Coronary artery (tissue), 2 donors: ENCODE measurements around the gene VRK1.

ENCODE experiments used
- DNase-seq: peaks from one replicate; pipeline ENCODE4 v3.0.0-alpha.2; 2017; ENCODE audit warnings: low spot score
- H3K27ac ChIP-seq, 2 donors: fragments of 200-600 bp; sonication (generic); one replicate each; pipeline ENCODE4 v1.5.1; 2016 to 2019
- H3K4me3 ChIP-seq: fragments of 200-600 bp; sonication (generic); 2 replicates; pipeline ENCODE4 v1.5.1; 2016; ENCODE audit warnings: mild to moderate bottlenecking, moderate library complexity
- TF ChIP-seq, protein P1 (sequence below): fragments of 200-600 bp; sonication (generic); IDR thresholded peaks from one replicate; pipeline ENCODE4 v1.5.1; 2019; ENCODE audit warnings: antibody characterized with exemption

Gene VRK1

DNA sequence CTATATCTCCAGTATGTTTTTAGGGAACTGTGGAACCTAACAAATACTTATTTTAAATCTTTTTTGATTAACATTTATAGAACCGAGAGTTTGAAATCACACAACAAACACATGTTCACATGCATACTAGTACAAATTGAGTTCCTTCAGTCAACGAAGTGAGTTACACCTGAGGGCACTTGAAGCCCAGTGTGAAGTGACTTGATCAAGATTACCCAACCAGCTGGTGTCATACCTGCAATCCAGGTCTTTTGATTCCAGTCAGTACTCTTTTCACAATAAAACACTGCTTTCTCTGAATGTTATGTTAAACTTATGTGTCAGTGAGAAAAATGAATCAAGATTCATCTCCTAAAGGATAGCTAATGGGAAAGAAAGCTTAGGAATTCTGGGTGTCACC is 35.2 kb downstream of the VRK1 start:
- no peak for DNase-seq
- no peak overlapping the region for H3K4me3 ChIP-seq
- TF ChIP-seq, protein P1, sequence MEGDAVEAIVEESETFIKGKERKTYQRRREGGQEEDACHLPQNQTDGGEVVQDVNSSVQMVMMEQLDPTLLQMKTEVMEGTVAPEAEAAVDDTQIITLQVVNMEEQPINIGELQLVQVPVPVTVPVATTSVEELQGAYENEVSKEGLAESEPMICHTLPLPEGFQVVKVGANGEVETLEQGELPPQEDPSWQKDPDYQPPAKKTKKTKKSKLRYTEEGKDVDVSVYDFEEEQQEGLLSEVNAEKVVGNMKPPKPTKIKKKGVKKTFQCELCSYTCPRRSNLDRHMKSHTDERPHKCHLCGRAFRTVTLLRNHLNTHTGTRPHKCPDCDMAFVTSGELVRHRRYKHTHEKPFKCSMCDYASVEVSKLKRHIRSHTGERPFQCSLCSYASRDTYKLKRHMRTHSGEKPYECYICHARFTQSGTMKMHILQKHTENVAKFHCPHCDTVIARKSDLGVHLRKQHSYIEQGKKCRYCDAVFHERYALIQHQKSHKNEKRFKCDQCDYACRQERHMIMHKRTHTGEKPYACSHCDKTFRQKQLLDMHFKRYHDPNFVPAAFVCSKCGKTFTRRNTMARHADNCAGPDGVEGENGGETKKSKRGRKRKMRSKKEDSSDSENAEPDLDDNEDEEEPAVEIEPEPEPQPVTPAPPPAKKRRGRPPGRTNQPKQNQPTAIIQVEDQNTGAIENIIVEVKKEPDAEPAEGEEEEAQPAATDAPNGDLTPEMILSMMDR = no peak
- H3K27ac ChIP-seq = no peak overlapping the region

DNA sequence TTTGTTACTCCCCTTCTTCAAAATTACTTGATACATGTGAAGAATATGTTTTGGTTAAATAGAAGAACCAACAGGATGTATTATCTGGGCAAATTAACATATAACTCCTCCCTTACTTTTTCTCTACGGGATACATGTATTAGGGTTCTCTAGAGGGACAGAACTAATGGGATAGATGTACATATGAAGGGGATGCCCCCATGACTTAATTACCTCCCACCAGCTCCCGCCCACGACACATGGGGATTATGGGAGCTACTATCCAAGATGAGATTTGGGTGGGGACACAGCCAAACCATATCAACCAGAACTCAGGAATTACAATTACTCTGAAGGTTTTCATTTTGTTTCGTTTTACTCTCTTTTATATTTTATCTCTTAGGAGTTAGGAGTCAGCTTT is 41.3 kb downstream of the VRK1 start:
- DNase-seq = no peak
- no peak overlapping the region for H3K4me3 ChIP-seq
- TF ChIP-seq, protein P1 = no peak
- no peak overlapping the region for H3K27ac ChIP-seq

DNA sequence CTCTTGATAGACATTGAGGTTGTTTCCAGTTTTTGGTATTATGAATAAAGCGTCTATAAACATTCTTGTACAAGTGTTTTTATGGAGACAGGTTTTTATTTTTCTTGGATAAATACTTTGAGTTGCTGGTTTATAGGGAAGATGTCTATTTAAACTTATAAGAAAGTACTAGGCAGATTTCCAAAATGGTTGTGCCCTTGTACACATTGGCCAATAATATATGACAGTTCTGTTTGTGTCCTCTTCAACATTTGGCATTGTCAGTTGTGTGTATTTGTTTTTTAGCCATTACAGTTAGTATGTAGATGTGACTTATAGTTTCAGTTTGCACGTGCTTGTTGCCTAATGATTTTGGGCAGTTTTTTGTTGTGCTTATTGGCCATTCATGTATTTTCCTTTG is 42.1 kb downstream of the VRK1 start:
- DNase-seq = no peak
- no peak overlapping the region for H3K27ac ChIP-seq
- TF ChIP-seq, protein P1 = no peak
- no peak overlapping the region for H3K4me3 ChIP-seq

DNA sequence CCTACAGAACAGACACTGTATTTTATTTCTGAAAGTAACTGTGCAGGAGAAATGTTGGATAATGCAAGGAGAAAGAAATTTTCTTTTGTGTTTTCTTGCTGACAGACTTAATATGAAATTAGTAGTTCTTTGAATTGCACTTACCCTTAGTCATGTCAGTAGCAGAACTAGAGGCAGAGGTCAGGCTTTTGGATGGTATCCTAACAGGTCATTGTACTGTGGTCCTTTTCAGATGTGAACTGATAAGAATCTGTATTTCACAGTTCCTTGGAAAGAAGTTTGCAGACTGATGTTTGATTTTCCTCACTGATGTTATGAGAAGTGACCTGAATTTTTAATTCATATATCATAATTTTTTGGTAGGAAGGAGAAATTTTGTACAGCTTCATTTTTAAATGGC is 46.0 kb downstream of the VRK1 start:
- TF ChIP-seq, protein P1 = no peak
- DNase-seq = no peak
- H3K4me3 ChIP-seq = no peak overlapping the region
- H3K27ac ChIP-seq = no peak overlapping the region

DNA sequence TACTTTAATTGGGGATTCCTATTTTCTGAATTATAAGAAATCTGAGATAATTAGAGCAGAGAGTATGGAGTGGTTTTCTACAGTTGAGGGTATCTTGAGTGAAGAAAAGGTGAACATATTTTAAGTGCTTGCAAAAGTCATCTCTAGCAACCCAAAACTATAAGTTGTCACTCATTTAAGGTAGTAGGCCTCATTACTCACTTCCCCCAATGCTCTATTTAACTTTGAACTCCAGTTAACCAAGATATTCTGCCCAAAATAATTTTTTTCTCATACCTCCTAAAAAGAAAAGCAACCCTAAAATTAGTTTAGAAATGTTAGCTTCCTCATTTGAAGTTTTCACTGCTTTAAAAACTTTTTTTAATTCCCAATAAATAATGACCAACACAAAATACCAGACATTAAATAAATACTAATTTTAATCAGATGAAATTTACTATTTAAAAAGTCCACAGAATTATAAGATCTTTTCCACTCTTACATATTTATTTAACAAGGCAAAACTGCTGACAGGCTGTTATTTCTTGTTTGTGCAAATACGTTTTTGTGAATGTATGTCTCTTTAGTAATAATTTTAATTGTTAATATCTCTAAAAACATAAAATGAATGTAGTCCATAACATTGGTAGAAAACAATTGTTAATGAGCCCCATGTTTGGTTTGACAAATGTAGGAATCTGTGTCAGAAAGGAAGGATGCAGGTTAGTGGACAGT is 47.8 kb downstream of the VRK1 start:
- TF ChIP-seq, protein P1 = no peak
- DNase-seq = no peak

DNA sequence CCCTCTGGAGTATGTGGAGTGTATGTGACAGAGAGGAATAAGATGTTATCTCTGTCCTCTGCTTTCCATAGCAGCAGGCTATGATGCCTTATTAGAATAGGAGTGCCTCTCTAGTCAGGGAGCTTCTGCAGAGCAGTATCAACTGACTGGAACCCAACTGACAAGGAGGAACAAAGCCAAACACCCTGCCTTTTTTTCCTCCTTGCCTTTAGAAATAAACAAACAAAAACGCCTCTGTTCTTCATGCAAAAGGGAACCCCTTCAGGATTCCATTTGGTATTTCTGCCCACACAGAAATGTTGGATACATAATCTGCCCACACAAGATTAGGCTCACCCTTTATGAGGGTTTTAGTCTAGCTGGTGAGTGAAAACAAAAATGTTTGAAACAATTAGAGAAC is 50.3 kb downstream of the VRK1 start:
- no peak for DNase-seq
- TF ChIP-seq, protein P1 = no peak
- Histone ChIP-seq H3K27ac (no peak overlapping the region), H3K4me3 (no peak overlapping the region)

More for the DNA sequence above, 47.8 kb downstream of the VRK1 start:
- no peak overlapping the region for H3K27ac ChIP-seq
- H3K4me3 ChIP-seq = no peak overlapping the region

DNA sequence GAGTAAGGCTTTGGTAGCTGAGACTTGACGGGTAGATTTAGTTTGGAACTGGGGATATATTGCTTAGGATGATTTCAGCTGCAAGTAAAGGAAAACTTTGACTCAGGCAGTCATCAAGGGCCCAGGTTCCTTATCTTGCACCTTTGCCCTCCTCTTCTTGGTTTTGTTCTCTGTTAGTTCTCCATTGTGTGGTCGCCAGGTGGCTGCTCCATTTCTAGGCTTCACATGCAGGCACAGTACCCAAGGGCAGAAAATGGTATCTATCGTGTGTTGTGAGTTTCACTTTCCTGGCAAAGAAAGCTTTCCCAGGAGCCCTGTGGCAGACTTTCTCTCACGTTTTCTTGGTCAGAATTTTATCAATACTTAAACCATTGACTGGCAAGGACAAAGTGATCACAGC is 50.8 kb downstream of the VRK1 start:
- Histone ChIP-seq H3K4me3 (no peak overlapping the region), H3K27ac (no peak overlapping the region)
- DNase-seq = no peak
- TF ChIP-seq, protein P1 = no peak
